Ishikawa (cell line): ENCODE data around the gene NLE1.

ENCODE experiments used
- EP300 ChIP-seq: IDR thresholded peaks from 2 replicates; pipeline ENCODE4 v1.6.1; 2012; ENCODE audit warnings: borderline replicate concordance
- RAD21 ChIP-seq: IDR thresholded peaks from 2 replicates; pipeline ENCODE4 v1.6.1; 2012; ENCODE audit warnings: low read depth
- REST ChIP-seq: IDR thresholded peaks from 2 replicates; pipeline ENCODE4 v1.6.1; 2012; ENCODE audit warnings: low read depth, mild to moderate bottlenecking
- USF1 ChIP-seq: IDR thresholded peaks from 2 replicates; pipeline ENCODE4 v1.6.1; 2012

GRCh38 chr17:35087731-35088355 lies 54.3 kb downstream of the NLE1 start:
- TF ChIP-seq REST (no peak), EP300 (no peak), RAD21 (no peak), USF1 (no peak)
